Stimulated activated CD4-positive, alpha-beta T cell treated with anti-CD3 and anti-CD28 coated beads, Interleukin-12 subunit alpha, Interleukin-12 subunit beta, amount 100 ng/mL, for 48 hours (primary cell): ENCODE measurements around the gene SEMA6D.

Source experiments
- DNase-seq, 3 donors: peaks; one replicate each; pipeline ENCODE4 v3.0.0-alpha.2; 2020; ENCODE audit warnings: low read depth in 2 of 3, low spot score in 1 of 3

SEMA6D gene, protein sequence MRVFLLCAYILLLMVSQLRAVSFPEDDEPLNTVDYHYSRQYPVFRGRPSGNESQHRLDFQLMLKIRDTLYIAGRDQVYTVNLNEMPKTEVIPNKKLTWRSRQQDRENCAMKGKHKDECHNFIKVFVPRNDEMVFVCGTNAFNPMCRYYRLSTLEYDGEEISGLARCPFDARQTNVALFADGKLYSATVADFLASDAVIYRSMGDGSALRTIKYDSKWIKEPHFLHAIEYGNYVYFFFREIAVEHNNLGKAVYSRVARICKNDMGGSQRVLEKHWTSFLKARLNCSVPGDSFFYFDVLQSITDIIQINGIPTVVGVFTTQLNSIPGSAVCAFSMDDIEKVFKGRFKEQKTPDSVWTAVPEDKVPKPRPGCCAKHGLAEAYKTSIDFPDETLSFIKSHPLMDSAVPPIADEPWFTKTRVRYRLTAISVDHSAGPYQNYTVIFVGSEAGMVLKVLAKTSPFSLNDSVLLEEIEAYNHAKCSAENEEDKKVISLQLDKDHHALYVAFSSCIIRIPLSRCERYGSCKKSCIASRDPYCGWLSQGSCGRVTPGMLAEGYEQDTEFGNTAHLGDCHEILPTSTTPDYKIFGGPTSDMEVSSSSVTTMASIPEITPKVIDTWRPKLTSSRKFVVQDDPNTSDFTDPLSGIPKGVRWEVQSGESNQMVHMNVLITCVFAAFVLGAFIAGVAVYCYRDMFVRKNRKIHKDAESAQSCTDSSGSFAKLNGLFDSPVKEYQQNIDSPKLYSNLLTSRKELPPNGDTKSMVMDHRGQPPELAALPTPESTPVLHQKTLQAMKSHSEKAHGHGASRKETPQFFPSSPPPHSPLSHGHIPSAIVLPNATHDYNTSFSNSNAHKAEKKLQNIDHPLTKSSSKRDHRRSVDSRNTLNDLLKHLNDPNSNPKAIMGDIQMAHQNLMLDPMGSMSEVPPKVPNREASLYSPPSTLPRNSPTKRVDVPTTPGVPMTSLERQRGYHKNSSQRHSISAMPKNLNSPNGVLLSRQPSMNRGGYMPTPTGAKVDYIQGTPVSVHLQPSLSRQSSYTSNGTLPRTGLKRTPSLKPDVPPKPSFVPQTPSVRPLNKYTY

DNA sequence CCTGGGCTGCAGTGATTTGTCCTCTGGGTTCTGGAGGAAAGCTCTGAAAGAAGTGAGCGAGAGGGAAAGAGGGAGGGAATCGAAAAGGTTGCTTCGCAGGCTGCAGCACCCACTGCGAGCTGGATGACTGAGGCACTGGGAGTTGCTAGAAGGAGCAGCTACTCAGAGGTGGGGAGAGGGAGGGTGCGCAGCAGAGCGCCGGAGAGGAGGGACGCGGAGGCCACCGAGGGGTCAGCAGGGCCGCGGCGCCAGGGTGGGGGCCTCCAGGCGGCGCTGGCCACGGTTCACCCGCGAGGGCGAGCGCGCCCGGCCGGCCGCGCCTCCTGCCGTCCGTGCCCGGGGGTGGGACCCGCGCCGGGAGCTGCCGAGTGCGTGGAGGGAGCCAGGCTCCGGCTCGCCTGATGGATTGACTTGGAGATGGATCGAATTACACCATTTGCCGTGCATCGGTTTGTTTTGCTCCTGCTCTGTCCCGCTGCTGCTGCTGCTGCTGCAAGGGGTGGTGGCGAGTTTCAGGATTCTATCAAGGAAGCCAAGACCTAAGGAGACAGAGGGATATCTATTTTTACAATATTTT lies at the start of gene SEMA6D:
SEMA6D (plus strand) TSS at position 470 of the 577 bp plus-strand sequence. CDS start 42,294 bp downstream, outside the sequence.
- no peak for DNase-seq

DNA sequence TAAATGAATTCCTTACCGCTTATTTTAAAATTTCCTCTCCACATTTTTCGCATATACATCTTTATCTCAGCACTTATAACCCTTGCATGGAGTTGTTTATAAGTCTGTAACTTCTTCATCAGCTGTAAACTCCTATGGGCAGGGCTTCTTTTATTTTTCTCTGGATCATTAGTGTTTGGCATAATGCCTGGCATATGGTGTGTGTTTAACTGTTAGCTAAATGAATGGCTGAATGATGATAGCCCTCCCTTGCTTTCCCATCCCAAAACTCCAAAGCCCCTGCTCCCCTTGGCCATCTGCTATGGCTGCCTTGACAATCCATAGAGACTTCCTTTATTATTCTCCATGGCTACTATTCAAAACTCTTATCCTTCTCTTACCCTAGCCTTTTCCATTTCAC lies 48.1 kb upstream of the SEMA6D start:
- DNase-seq: no peak

- no peak for DNase-seq
These were observed 46.9 kb upstream of the SEMA6D start for GRCh38 chr15:47670365-47670764.

- DNase-seq: no peak
These were observed 44.0 kb upstream of the SEMA6D start for GRCh38 chr15:47673232-47673761.

DNA sequence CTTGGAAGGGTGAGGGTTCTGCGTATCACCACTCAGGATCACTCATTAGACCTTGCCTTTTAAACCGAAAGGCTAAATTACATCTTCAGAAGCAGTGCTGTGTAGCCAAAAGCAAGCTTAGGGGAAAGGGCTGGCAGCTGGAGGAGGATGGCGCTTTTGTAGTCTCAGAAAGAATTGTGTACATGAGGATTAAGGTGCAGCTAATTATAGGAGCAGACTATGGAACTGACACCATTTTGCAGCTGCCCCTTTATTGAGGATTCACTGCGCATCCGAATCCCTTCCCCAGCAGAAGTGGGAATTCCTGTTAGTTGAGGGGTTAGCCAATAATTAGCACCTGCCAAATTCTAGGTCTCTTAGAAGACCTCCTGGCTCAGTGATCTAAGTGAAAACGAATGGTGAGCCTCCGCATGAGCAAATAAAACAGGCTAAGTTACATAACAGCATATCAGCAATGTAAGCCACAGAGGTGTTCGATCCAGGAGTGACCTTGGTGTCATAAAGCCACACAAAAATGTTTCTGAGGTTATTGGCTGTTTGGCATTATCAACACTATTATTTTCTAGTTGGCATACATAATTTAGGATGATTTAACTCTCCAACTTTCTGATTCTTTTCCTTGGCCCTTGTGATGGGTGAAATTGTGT lies 42.6 kb upstream of the SEMA6D start:
- DNase-seq: no peak

DNA sequence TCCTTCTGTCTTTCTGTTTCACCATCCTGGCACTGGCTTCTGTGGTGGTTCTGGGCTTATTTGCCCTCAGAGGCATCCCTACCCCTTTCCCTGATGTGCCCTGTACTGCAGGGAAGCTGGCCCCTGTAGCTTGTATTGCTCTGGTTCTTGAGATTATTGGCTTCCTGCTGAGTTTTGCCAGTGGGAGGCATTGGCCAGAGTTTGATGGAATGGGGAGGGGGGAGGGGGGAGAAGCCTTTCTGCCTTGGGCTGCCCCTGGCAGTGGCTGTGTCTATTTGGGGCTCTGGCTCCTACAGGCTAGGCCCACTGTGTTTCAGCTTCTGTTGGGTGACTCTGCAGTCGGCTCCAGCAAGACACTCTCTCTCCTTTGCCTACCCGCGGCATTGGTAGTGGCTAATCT lies 41.6 kb upstream of the SEMA6D start:
- DNase-seq: no peak

DNA sequence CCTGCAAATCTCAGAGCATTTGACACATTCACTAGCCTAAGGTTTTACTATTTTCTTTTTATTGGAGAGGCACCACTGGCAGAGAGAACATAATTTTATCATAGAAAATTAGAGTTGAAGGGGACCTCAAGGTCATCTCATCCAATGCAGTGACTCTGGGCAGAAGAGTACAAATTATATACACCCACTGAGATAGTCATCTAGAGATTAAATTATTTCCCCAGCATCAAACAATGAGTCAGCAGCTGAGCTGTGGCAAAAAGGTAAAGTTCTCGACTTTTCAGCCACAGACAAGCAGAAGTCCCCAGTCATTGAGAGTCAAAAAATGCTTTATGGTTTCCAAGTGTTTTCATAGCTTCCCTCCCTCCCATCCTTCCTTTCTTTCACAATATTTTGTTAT lies 39.3 kb upstream of the SEMA6D start:
- no peak for DNase-seq

GRCh38 chr15:47682661-47683060 lies 34.6 kb upstream of the SEMA6D start:
- DNase-seq: no peak

DNA sequence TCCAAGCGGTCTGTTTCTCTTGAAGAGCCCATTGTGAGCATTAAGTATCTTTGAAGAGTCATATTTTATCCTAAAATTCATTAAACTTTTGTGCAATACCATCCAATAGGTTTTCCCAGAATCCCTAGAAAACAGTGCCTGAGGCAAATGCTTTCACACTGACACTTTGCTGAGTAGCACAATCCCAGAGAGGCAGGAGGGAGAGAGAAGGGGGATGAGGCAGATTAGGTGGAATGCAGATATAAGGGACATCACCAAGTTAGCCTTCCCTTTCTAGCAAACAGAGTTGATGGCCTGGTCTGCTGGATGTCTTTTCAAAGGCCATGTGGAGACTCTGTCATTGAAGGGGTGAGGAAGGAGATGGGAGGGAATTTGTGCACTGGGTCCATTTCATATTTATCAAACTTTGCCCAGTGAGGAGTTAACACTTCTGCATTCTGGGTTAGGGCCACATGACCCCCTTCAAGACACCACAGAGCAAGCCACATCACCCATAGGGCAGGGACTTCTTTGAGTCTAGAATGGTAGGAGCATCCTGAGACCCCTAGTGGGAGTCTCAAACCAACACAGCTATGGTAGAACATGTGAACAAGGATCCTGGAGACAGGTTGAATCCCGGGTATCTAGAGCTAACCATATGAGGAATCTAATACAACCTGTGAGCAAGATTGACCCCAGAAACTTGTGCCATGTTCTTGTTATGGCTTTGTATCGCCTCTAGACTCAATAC lies 32.0 kb upstream of the SEMA6D start:
- DNase-seq: no peak

GRCh38 chr15:47688573-47689086 lies 28.7 kb upstream of the SEMA6D start:
- DNase-seq: no peak

DNA sequence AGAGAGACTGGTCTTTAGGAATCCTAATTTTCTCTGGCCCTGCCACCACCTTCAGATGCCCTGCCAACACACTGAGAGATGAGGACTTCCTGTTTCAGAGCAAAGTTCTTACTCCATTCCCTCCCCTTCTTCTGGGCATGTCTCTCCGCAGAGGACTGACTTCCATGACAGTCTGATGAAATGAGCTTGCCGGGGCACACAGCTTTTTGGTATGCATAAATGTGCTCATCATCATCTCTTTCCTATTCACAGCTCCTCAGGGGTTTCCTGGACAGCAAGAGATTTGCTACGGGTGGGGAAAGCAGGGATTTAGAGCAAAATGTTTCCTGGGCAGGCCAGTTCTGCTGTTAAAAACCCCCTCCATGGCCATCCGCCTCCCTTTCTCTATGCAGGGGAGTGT lies 27.6 kb upstream of the SEMA6D start:
- no peak for DNase-seq

DNA sequence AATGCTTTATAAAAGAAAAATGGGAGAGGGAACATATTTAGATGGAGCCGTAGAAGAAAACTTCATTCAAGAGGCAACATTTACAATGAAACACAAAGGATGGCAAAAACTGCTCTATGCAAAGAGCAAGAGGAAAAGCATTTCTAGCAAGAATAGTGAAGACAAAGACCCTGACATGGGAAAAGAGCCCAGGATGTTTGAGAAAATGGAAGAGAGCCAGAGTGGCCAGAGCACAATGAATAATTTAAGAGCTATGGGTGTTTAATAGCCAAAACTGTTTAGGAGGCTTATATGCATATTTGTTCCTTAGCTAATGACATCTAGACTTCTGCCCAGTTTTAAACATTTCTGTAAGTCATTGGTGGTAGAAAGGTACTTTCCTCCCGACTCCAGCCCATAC lies 25.4 kb upstream of the SEMA6D start:
- DNase-seq: no peak

GRCh38 chr15:47696351-47696750 lies 21.0 kb upstream of the SEMA6D start:
- no peak for DNase-seq

GRCh38 chr15:47705281-47705997 lies 11.9 kb upstream of the SEMA6D start:
- no peak for DNase-seq

DNA sequence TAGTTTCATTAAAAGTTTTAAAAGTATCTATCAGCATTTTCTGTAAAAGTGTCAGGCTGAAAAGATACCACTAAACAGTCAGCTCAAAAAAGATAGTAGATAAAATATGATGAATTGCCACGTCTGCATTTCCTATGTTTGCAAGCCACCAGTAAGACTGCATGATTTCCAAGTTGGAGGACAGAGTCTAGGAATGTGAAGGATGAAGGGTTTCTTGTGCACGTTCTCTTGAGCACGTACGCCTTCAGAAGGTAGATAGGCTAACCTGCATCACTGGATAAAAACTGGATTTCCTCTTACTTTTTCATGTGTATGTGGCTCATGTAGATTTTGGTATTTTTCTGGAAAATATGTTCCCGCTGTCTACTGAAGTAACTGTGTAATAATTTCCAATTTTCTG lies 9.9 kb upstream of the SEMA6D start:
- DNase-seq: no peak

DNA sequence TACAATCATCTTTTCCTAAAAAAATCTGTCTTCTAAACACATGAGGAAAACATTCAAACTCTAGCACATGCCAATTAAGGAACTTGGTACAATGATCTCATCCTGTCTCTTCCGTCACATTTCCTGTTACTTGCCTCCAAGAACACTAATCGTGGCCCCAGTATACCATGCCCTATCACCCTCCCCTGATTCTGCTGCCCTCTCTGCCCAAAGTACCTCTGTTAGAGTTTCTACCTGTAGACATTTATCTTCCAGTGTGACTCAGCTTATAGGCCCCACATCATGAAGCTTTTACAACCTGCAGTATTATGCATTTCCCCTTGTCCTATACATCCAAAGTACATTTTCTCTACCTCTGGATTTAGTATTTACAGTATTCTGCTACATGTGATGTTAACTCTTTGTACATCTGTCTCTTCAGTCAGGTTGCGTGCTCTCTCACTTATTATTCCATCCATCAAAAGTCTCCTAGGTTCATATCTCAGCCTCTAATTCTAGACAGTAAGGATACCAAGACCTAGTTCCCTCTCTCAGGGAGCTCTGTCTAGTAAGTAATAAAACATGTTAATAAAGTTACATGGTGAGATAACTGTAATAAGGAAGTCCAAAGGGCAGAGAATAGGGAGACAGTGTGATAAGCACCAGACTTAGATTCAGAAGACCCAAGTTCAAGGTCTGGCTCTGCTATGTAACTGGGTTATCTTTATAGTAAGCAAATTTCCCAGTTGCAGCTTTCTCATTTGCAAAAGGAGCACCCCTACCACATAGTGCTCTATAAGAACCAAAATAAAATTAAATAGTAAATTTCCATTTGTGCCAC lies 8.9 kb upstream of the SEMA6D start:
- DNase-seq: no peak

DNA sequence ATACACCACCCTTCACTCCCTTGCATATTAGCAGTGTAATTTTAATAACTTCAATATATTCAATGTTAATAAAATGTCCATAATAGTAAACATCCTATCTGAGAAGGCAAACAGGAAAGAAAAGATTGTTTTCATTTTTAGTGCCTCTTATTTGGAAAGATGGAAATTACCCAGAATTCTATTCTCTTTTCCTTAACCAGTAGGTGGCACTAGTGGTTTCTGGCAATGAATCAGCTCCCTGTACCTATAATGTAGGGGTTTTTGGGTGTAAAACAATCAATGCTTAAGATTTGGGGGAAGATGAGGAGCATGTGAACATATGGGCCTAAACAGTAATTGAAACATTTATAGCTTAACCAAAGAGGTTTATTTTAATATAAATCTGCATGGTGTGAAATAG lies 5.7 kb upstream of the SEMA6D start:
- no peak for DNase-seq

- no peak for DNase-seq
These were observed 1.9 kb upstream of the SEMA6D start for GRCh38 chr15:47715402-47715801.
